NT2/D1 (cell line): ENCODE measurements around the gene CACNA2D3.

ENCODE experiments used
- YY1 ChIP-seq: IDR thresholded peaks from 2 replicates; pipeline ENCODE4 v1.6.1; 2011; ENCODE audit not compliant: insufficient read length, insufficient read depth
- ZNF274 ChIP-seq: IDR thresholded peaks from 2 replicates; pipeline ENCODE4 v1.6.1; 2011; ENCODE audit warnings: mild to moderate bottlenecking, low read depth, low read length

GRCh38 chr3:54331341-54331740 is 209.0 kb downstream of the CACNA2D3 start:
- no peak for TF ChIP-seq ZNF274
- no peak for TF ChIP-seq YY1
